HG03280 (cell line): ENCODE data around the gene SNAI1.
"Not testable (repeated sequence)": the region's sequence is repeated elsewhere in the genome, so short reads cannot be mapped to it uniquely, and the experiment has no call there.

Source experiments
- ATAC-seq: cut with Tn5 transposase; IDR thresholded peaks from one replicate; pipeline ENCODE4 v1.9.1; 2021; ENCODE audit warnings: mild to moderate bottlenecking, moderate library complexity; ENCODE audit not compliant: unreplicated experiment

Gene SNAI1

DNA sequence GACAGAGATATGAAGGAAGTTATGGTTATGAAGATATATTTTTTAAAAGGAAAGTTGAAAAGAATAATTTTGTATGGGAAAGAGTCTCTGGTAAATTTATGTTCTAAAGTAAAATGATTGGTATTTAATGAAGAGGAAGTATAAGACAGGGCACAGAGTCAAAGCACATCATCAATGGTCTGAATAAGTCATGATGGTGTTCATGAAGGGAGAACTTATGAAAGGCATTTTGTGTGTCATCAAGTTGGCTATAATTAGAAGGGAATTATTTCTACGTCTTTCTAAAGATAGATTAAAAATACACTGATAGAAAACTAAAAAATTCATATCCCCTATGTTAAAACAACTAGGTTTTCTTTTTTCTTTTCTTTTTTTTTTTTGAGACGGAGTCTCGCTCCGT lies 21.4 kb upstream of the SNAI1 start:
- ATAC-seq: no peak

DNA sequence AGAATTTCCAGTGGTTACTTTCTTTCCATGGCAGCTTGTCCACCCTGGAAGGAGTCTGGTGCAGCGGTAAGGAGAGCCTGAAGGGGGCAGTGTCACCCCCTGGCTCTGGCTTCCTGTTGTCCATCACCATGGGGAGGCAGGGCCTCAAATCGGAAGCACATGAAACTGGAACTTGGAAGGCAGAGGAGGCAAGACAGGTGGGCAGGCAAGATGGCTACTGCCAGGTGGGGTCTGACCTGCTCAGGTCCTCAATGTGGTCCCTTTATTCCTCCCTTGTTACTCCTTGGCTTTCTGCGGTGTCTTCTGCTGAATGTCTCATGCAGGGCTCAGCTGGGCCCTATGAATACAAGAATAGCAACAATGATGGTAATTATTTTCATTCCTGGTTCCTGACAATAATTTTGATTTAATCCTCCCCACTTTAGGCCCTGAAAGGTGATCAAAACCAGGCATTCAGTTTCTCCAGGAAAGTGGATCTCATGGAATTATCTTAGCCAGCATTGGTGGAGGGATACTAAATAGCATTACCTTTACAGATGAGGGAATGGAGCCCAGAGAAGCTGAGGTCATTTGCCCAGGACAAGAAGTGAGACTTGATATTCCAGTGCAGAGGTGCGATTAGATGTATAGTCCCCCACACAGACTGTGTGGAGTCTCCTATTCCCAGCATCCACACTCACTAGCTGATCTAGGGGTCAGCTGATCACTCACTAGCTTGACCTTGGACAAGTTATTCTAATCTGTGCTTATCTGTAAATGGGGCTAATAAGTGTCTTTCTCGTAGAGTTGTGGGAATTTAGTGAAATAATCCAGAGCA lies 17.6 kb upstream of the SNAI1 start:
- no peak for ATAC-seq

DNA sequence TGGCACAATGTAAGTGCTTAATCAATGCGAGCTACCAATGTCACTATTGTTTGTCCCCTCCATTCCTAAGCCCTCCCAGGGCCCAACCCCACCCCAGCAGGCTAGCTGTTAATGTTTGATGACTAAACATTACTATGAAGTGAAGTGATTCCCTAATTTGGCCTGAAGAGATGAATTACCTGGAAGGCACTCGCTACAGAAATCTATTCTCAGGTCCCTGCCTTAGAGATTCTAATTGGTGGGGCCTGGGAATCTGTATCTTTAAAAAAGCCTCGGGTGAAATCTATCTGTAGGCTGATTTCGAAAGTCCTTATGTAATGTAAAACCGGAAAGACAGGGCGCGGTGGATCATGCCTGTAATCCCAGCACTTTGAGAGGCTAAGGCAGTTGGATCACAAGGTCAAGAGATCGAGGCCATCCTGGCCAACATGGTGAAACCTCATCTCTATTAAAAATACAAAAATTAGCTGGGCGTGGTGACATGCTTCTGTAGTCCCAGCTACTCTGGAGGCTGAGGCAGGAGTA lies 16.9 kb upstream of the SNAI1 start:
- no peak for ATAC-seq

DNA sequence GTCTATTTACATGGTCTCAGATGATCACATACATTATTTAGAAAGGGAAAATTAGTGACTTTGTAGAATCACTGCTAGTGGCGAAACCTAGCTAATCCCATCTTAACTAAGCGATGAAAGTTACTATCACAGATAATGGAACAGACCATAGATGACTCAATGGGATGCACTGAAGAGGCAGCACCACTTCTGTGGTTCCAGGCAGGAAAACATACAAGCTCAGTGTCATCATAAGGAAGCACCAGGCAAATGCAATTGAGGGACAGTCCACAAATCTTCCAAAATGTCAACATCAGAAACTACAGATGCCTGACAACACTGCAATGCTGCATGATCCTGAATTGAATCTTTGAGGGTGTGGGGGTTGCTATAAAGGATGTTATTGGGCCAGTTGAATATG lies 15.9 kb upstream of the SNAI1 start:
- no peak for ATAC-seq

DNA sequence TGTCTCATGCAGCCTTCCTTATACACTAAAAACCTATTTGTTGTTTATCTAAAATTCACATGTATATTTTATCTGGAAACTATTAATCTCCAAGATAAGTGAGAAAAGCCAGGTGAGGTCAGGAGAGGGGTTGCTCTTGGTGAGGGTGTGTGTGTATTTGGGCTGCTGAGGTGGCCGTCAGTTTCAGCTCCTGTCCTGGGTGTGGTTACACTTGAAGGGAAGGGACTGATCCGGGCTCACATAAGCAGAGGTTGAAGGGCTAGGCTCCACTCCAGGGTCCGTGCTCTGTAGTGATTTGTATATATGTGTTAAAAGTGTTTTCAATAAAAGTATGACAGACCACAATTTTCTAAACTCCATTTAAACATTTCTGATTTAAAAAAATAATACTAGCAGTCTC lies 13.5 kb upstream of the SNAI1 start:
- no peak for ATAC-seq

DNA sequence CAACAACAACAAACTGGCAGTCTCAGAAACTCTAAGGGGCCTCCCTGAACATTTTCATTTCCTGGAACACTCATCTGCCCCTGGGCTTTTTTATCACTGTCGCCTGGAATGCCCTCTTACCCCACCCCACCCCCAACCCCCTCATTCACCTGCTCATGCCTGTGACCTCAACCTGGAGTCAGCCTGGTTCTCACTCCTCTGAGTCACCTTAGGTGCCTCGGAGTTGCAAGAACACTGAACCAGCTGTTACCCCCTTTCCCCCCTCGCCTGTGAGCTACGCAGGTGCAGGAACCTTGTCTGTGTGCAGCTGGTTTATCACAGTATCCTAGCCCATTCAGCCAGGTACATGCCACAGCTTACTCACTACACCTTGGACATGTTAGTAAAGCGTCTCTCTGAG lies 12.8 kb upstream of the SNAI1 start:
- no peak for ATAC-seq

DNA sequence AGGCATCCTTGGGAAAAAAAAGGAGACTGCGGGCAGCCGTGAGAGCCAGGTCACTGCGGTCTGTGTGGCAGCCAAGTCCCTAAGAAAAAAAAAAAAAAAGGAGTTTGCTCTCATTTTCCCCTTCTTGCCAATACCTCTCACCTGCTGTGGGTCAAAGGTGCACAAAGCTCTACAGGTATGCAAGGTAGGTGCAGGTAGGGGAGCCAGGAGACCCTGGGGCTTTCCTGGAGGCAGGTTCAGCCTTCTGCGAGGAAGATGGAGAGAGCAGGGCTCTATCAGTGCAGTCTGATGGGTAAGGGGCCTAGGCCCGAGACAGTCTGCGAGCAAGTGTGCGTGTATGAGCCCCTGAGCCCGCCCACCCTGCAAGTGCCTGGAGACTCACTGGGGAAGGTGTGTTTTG lies 12.3 kb upstream of the SNAI1 start:
- no peak for ATAC-seq

DNA sequence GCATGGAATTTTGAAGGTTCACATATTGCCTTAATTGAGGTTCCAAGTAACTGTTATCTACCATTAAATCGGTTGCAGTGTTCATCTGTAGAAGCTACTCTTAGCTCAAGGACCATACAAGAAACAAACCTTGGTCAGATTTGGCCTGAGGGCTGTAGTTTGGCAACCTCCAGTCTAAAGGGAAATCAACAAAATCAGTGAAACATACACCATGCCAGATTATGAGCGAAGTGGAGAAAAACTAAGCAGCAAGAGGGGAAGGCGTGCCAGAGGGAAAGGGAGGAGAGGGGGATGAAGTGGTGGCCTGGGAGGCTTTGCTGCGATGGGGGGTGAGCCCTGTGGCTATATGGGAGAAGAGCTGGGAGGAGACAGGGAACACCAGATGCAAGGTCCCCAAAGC lies 8.8 kb upstream of the SNAI1 start:
- ATAC-seq: no peak

DNA sequence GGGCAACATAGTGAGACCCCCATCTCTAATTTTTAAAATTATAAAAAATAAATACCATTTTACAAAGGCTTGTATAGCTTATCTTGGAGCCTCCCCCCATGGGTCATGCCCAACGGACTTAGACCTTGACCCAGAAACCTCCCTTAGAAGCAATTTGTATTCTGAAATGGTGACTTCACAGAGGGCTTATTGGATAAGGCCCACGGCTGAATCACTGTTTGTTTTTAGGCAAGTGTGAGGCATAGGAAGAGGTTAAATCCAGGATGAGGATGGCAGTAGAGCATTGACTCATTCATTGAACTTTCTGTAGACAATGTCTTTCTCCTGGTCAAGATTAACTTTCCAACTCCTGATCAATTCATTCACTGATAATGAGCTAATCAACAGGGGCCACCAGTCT lies 6.2 kb upstream of the SNAI1 start:
- ATAC-seq: no peak

DNA sequence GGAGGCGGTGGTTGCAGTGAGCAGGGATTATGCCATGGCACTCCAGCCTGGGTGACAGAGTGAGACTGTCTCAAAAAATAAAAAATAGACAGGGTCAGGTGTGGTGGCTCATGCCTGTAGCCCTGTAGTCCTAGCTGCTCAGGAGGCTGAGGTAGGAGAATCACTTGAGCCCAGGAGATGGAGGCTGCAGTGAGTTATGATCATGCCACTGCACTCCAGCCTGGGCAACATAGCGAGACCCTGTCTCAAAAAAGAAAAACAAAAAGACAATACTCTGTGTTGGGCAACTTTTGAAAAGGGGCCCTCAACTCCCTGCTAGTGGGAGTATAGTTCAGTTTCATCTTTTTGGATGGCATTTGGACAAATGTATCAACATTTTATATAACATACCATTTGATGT lies 5.0 kb upstream of the SNAI1 start:
- ATAC-seq: not testable (repeated sequence)

DNA sequence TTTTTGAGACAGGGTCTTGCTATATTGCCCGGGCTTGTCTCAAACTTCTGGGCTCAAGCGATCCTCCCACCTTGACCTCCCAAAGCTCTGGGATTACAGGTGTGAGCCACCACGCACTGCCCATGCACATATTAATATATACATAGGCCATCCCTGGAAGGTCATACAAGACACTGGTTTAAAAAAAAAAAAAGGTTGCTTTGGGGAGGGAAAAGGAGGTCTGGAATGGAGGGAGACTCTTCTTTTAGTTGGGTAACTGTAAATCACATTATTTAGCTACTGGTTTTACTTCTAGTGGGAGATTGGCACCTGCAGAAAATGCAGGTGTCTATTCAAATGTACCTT lies 4.1 kb upstream of the SNAI1 start:
- ATAC-seq: no peak

DNA sequence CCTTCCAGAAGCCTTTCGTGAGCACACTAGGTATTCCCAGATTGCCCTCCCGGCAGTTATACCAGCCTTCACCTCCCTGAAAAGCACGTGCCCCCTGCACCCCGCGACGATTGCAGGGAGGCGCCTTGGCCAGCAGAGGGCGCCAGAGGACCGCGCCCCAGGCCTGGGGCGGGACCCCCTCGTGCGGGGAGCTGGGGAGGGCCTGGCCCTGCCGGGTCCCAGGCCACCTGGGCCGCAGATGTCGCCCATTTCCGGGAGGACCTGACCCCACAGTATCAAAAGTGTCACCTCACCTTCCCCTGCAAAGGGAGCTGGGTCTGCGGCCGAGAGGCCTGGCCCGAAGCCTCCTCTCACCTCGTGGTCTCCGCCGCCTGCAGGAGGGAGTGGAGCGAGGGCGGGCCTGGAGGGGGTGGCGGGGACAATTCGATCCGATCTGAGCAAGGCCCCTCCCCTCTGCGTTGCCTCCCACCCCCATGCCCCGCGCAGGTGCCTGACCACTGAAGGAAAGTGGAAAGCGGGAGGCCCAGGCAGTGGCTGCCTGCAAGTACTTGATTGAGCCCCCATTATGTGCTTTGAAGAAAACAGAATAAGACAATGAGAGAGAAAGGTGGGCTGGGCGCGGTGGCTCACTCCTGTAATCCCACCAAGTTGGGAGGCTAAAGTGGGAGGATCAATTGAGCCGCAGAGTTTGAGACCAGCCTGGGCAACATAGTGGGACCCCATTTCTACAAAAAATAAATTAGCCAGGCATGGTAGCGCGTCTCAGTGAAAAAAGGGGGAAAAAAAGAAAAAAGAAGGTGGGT lies 3.5 kb upstream of the SNAI1 start:
- no peak for ATAC-seq

DNA sequence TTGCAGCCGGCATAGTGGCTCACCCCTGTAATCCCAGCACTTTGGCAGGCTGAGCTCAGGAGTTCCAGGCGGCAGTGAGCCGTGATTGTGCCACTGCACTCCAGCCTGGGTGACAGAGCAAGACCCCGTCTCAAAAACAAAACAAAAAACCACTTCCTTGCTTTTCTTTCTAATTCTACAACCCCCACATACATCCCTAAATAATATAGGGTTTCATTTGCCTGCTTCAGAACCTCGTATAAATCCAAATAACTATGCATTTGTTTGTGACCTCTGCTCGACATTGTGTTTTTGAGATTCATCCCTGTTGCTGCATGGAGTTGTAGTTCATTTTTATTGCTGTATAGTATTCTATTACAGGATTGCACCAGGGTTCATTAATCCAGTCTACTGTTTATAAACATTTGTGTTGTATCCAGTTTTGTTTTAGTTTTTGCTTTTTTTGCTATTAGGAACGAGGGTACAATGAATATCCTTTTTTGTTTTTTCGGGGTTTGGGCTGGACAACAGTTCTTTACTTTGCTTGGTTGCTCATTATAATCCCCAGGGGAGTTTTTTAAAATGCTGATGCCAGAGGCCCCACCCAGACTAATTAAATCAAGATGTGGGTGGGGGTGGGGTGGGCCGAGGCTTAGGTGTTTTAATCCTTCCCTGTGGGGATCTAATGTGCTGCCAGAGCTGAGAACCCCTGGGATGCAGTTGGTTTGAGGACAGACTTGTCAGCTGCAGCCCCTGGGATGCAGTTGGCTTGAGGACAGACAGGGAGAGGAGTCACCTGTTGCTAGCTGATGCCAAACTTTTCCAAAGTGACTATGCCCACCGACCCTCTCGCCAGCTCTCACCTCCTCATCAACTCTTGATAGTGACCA lies 2.4 kb upstream of the SNAI1 start:
- no peak for ATAC-seq

DNA sequence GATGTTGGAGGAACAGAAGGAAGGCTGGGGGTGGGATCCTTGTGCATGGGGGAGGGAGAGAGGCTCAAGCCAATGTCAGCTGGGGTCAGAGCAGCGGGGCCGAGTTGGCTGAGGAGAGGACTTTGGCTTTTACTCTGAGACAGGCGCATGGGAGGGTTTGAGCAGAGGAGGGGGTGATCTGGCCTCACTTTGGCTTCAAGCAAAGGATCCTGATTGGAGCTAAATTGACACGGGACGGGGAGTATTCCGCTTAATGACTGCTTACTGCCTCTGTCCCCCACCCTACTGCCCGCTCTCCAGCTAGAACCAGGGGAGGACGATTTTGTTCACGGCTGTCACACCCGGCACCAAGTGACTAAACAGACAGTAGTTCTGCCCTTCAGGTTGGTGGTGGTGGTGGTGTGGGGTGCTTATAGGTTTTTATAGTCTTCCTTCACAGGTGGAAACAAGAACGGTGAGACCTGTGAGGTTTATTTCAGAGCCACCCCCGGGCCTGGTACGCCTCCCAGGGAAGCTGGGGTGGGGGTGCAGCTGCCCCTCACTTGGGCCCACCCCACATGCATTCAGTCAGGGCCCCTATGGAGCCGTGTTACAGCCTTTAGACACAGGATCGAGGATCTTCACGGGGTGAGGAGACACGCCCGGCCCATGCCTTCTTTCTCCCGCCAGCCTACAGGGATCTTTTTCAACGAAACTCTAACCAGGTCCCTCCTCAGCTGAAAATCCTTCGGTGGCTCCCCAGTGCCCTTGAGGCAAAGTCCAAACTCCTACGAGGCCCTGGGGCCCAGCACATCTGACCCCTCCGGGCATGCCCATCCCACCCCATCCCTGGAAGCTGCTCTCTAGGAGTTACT lies 1.3 kb upstream of the SNAI1 start:
- no peak for ATAC-seq

DNA sequence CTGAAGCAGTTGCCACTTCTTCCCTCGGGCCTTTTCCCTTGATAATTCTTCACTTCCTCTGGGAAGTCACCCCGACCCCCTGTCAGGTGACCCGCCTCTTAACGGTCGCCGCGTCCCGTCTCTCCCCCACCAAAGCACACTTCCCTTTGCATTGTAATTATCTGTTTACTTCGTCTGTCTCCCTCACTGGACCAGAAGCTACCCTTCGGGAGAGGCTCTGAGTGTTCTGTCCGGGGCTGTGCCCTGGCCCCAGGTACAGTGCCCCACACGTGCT lies 771 bp upstream of the SNAI1 start:
- ATAC-seq: no peak

DNA sequence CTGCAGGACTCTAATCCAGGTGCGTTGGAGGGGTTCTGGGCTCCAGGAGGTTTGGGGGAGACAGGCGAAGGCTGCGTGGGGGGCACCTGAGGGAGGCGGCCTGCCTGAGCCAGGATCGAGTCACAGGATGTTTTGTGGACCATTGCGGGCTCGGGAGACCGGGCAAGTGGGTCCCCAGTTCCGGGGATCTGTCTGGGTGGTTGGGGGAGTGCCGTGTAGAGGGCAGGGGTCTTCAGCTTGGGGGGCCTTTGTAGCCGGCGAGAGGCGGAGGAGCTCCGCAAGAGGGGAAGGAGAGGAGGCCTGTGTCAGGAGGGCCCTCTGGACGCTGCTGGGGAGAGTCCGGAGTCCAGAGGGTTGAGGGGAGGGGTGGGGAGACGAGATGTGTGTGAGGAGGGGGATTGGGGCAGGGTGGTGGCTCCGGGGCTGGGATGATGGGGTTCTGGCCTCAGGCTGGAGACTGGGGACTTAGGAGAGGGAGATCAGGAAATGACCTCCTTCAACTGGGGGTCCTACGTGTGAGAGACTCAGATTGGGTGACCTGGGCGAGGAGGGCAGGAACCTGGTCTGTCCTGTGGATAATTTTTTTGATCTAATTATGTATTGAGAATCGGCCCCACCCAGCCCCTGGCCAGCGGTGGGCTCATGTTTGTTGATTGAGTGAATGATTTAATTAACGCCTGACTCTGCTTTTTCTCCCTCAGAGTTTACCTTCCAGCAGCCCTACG lies 505 bp downstream of the SNAI1 start:
- ATAC-seq: no peak

DNA sequence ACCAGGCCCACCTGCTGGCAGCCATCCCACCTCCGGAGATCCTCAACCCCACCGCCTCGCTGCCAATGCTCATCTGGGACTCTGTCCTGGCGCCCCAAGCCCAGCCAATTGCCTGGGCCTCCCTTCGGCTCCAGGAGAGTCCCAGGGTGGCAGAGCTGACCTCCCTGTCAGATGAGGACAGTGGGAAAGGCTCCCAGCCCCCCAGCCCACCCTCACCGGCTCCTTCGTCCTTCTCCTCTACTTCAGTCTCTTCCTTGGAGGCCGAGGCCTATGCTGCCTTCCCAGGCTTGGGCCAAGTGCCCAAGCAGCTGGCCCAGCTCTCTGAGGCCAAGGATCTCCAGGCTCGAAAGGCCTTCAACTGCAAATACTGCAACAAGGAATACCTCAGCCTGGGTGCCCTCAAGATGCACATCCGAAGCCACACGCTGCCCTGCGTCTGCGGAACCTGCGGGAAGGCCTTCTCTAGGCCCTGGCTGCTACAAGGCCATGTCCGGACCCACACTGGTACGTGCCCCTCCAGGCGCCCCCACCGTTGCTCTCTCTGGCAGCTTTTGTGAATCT lies 1.1 kb downstream of the SNAI1 start:
- ATAC-seq: no peak

DNA sequence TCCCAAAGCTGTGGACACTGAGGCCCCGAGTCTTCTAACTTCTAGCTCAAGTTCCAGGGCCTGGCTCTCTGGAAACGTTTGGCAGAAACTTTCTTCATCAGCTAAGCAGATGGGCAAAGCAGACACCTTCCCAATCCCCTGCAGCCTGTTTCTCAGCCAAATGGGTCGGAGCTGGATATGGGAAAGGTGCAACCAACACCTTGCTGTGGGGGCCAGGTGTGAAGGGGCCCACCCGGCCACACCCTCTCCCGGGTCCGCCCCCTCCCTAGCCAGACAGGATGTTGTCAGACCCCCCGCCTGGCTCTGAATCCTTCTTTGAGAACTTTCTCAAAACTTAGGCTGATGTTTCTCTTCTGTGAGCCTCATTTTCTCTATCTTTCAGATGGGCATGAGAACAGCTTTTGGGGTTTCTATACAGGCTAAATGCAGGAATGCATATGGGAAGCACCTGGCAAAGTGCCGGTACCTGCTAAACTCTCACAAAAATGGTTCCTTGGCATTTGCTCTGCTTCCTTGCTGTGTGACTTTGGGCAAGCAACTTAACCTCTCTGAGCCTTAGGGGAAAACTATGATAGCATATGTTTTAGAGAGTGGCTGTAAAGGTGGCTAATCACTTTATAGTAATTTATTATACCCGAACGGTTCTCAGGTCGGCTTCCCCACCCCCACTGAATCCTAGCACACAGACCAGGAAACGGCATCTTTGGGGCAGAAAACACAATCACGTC lies 1.8 kb downstream of the SNAI1 start:
- ATAC-seq: no peak

DNA sequence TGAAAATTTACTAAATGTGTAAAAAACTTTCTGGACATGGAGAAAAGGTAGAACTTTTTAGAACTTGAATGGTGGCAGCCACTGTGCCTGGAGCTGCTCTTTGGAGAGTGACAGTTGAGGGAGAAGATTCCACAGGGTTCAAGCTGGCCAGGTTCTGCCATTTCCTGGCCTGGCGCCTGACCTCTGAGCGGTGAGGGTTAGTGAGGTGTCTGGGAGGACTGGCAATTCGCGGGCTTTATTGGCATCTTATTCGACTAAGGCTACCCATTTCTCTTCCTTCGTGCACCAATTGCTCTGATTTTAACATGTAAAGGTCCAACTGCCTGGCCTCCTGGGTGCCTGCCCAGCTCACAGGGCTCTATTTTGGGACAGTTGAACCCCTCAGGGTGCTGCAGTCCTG lies 2.4 kb downstream of the SNAI1 start:
- ATAC-seq: no peak
